Measurements from ENCODE around the gene RBM12. TPM values are rescaled to one million over a fixed set of nuclear protein-coding genes. Genes with fewer than 3 reads are reported as not detected.

Gene RBM12
- polyA plus RNA-seq, 1 experiment: 54.4 TPM

- CTCF ChIA-PET: interaction anchor here (1.1 to 2.3 kb wide), 3 partner anchors 16 to 32 kb away, joined by 3 to 11 read pairs (median 4); no protein-coding TSS in a partner anchor
- H3K4me3 ChIP-seq (ENCODE audit: low read depth, low read length): no peak overlapping the region
- no peak for DNase-seq (ENCODE audit: low read depth)
- TF ChIP-seq CTCF (IDR thresholded peaks at IDR 0.05; ENCODE audit: insufficient read depth, low read depth, low read length): no peak
- H3K36me3 ChIP-seq (ENCODE audit: control insufficient read depth, insufficient read depth, low read length): peaks cover 16% of the 10 kb centered on the region
- H3K27me3 ChIP-seq (ENCODE audit: control insufficient read depth, insufficient read depth, low read length): no peaks in the 10 kb centered on the region
- POLR2A ChIA-PET: no interaction called here
These were observed 28.6 kb downstream of the RBM12 start for GRCh38 chr20:35636095-35636494.

DNA sequence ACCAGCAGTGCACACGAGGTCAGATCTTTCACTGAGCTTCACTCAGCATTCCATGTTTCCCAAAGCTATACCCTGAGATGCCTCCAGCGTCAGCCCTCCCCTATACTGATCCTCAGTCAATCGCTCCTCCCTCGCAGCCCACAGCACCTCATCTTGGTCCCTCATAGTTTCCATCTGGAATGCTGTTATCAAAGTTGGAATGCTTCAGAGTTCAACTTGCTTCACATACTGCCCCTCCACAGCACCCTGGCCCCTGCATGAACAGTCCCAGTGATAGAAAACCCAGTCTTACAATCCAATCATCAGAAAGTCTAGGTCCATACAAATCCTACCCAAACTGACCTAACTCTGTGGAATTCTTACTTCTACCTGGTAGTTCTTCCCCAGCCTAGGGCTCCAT lies 29.0 kb downstream of the RBM12 start:
- Histone ChIP-seq H3K4me3 (ENCODE audit: low read depth, low read length) (no peak overlapping the region), H3K36me3 (ENCODE audit: control insufficient read depth, insufficient read depth, low read length) (peaks cover 19% of the 10 kb centered on the region), H3K27me3 (ENCODE audit: control insufficient read depth, insufficient read depth, low read length) (no peaks in the 10 kb centered on the region)
- DNase-seq (ENCODE audit: low read depth): no peak
- ChIA-PET CTCF (interaction anchor here (0.6 to 2.3 kb wide), 3 partner anchors 16 to 41 kb away, joined by 3 to 11 read pairs (median 4); no protein-coding TSS in a partner anchor), POLR2A (no interaction called here)
- no peak for TF ChIP-seq CTCF (IDR thresholded peaks at IDR 0.05; ENCODE audit: insufficient read depth, low read depth, low read length)

DNA sequence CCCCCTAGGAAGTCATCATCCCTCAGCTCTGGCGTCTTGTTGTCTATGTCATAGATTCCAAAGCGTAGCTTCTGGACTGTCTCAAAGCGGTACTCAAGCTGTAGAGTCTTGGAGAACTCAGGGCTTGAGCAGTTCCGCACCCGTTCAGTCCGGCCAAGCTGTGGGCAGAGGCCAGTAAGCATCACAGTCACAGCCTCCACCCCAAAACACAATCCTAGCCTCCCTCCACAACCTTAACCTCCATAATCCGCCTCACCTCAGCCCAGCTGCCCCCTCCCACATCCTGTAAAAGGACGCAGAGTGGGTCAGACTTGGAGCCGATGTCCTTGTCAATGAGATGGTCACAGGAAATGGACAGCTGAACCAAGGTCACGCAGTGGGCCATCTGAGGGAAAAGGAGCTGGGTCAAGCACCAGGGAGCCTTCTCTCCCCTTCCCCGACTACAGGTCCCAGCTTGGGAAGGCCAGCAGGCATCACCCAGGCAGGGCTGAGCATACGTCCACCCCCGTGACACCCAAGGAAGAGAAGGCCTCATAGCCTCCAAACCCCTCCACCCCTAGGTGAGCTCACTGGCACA lies 32.1 kb downstream of the RBM12 start:
- Histone ChIP-seq H3K4me3 (ENCODE audit: low read depth, low read length) (no peak overlapping the region), H3K27me3 (ENCODE audit: control insufficient read depth, insufficient read depth, low read length) (no peaks in the 10 kb centered on the region), H3K36me3 (ENCODE audit: control insufficient read depth, insufficient read depth, low read length) (peaks cover 27% of the 10 kb centered on the region)
- CTCF ChIA-PET: interaction anchor here (0.6 to 5.0 kb wide), 3 partner anchors 10 to 169 kb away, joined by 3 to 29 read pairs (median 3); no protein-coding TSS in a partner anchor
- no peak for TF ChIP-seq CTCF (IDR thresholded peaks at IDR 0.05; ENCODE audit: insufficient read depth, low read depth, low read length)
- no peak for DNase-seq (ENCODE audit: low read depth)
- POLR2A ChIA-PET: no interaction called here

DNA sequence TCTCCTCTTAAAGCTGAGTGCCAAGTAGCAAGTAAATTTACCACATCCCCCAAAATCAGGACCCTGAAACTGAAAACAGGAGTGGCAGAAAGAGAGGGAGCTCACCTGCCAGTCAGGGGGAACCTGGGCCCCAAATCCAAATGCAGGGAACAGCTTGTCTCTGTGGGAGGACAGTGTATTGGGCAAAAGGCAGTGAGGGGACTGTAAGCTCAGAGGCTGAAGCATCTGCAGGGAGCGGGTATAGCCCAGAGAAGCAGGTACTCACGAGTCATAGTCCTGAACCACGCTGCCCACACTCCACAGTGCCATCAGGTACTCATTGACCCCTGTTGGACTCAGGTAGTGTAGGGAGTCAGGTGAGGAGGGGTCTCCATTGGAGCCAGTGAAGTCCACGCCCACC lies 34.1 kb downstream of the RBM12 start:
- no peak for DNase-seq (ENCODE audit: low read depth)
- ChIA-PET POLR2A (no interaction called here), CTCF (interaction anchor here (0.5 to 5.0 kb wide), 2 partner anchors 11 to 19 kb away, joined by 3 to 29 read pairs; no protein-coding TSS in a partner anchor)

More for the DNA sequence above, 34.1 kb downstream of the RBM12 start:
- H3K4me3 ChIP-seq (ENCODE audit: low read depth, low read length): no peak overlapping the region
- TF ChIP-seq CTCF (IDR thresholded peaks at IDR 0.05; ENCODE audit: insufficient read depth, low read depth, low read length): no peak
- H3K36me3 ChIP-seq (ENCODE audit: control insufficient read depth, insufficient read depth, low read length): peaks cover 35% of the 10 kb centered on the region
- H3K27me3 ChIP-seq (ENCODE audit: control insufficient read depth, insufficient read depth, low read length): no peaks in the 10 kb centered on the region

Measured in BJ (cell line).